SK-N-SH treated with all-trans-retinoic acid at 6 μM for 48 hours (cell line): ENCODE data around the gene NEK11.

Source experiments
- ATAC-seq: fragments of 200-7000 bp; cut with Tn5 transposase; 3 replicates; pipeline ENCODE4 v1.9.1; 2020; ENCODE audit warnings: mild to moderate bottlenecking, moderate library complexity
- ARNTL ChIP-seq: fragments of 450-650 bp; formaldehyde crosslinking; IDR thresholded peaks from 2 replicates; pipeline ENCODE4 v1.5.0; 2020; ENCODE audit warnings: low read depth, mild to moderate bottlenecking, moderate library complexity, borderline replicate concordance
- BACH2 ChIP-seq: fragments of 250-450 bp; sonication (Bioruptor Pico); IDR thresholded peaks from 2 replicates; pipeline ENCODE4 v1.9.0; 2021; ENCODE audit warnings: mild to moderate bottlenecking, borderline replicate concordance
- ESRRG ChIP-seq: fragments of 250-450 bp; sonication (Bioruptor Pico); IDR thresholded peaks from 2 replicates; pipeline ENCODE4 v1.6.1; 2021; ENCODE audit warnings: mild to moderate bottlenecking
- GLIS3 ChIP-seq: fragments of 250-450 bp; sonication (Bioruptor Pico); IDR thresholded peaks from 2 replicates; pipeline ENCODE4 v1.5.0; 2020; ENCODE audit warnings: mild to moderate bottlenecking, moderate library complexity
- ISL1 ChIP-seq: fragments of 250-450 bp; sonication (Bioruptor Pico); IDR thresholded peaks from 2 replicates; pipeline ENCODE4 v2.1.2; 2022; ENCODE audit warnings: mild to moderate bottlenecking, moderate library complexity
- OSR1 ChIP-seq: fragments of 250-450 bp; sonication (Bioruptor Pico); IDR thresholded peaks from 2 replicates; pipeline ENCODE4 v1.8.0; 2022; ENCODE audit warnings: moderate library complexity, mild to moderate bottlenecking, inconsistent platforms
- PATZ1 ChIP-seq: fragments of 250-450 bp; sonication (Bioruptor Pico); IDR thresholded peaks from 2 replicates; pipeline ENCODE4 v1.8.0; 2020; ENCODE audit warnings: mild to moderate bottlenecking, moderate library complexity, borderline replicate concordance
- PPARA ChIP-seq: fragments of 250-450 bp; sonication (Bioruptor Pico); IDR thresholded peaks from 2 replicates; pipeline ENCODE4 v1.5.0; 2020; ENCODE audit warnings: mild to moderate bottlenecking, borderline replicate concordance
- RARB ChIP-seq: fragments of 250-450 bp; sonication (Bioruptor Pico); IDR thresholded peaks from 2 replicates; pipeline ENCODE4 v1.8.0; 2021; ENCODE audit warnings: mild to moderate bottlenecking, moderate library complexity
- SNAI2 ChIP-seq: fragments of 250-450 bp; sonication (Bioruptor Pico); IDR thresholded peaks from 2 replicates; pipeline ENCODE4 v1.5.0; 2020; ENCODE audit warnings: mild to moderate bottlenecking, moderate library complexity
- TCF4 ChIP-seq: fragments of 250-450 bp; sonication (Bioruptor Pico); IDR thresholded peaks from 2 replicates; pipeline ENCODE4 v1.8.0; 2021; ENCODE audit warnings: mild to moderate bottlenecking, moderate library complexity, borderline replicate concordance
- TOX ChIP-seq: fragments of 250-450 bp; sonication (Bioruptor Pico); IDR thresholded peaks from 2 replicates; pipeline ENCODE4 v1.8.0; 2021; ENCODE audit warnings: mild to moderate bottlenecking, moderate library complexity, borderline replicate concordance
- ZC3H10 ChIP-seq: fragments of 250-450 bp; sonication (Bioruptor Pico); IDR thresholded peaks from 2 replicates; pipeline ENCODE4 v1.5.1; 2021; ENCODE audit warnings: mild to moderate bottlenecking, moderate library complexity
- ZFP30 ChIP-seq: fragments of 450-650 bp; formaldehyde crosslinking; IDR thresholded peaks from 2 replicates; pipeline ENCODE4 v1.5.0; 2022; ENCODE audit warnings: mild to moderate bottlenecking, moderate library complexity
- ZNF565 ChIP-seq: fragments of 450-650 bp; formaldehyde crosslinking; conservative IDR thresholded peaks from 2 replicates; pipeline ENCODE4 v1.5.0; 2020; ENCODE audit warnings: low read depth, mild to moderate bottlenecking, moderate library complexity
- ZNF70 ChIP-seq: fragments of 450-650 bp; formaldehyde crosslinking; IDR thresholded peaks from 2 replicates; pipeline ENCODE4 v1.5.0; 2020; ENCODE audit warnings: mild to moderate bottlenecking, moderate library complexity
- ZNF8 ChIP-seq: fragments of 450-650 bp; formaldehyde crosslinking; IDR thresholded peaks from 2 replicates; pipeline ENCODE4 v1.5.0; 2020; ENCODE audit warnings: mild to moderate bottlenecking, moderate library complexity
- TF ChIP-seq, protein P1 (sequence below): fragments of 250-450 bp; sonication (Bioruptor Pico); IDR thresholded peaks from 2 replicates; pipeline ENCODE4 v1.5.1; 2020; ENCODE audit warnings: low read depth, mild to moderate bottlenecking, moderate library complexity
- TF ChIP-seq, protein P2 (sequence below): fragments of 250-450 bp; sonication (Bioruptor Pico); IDR thresholded peaks from 2 replicates; pipeline ENCODE4 v1.8.0; 2021; ENCODE audit warnings: low read depth, mild to moderate bottlenecking, moderate library complexity, borderline replicate concordance
- TF ChIP-seq, protein P3 (sequence below): fragments of 250-450 bp; sonication (Bioruptor Pico); IDR thresholded peaks from 2 replicates; pipeline ENCODE4 v1.5.0; 2020; ENCODE audit warnings: mild to moderate bottlenecking, moderate library complexity
- TF ChIP-seq, protein P4 (sequence below): fragments of 250-450 bp; sonication (Bioruptor Pico); IDR thresholded peaks from 2 replicates; pipeline ENCODE4 v1.5.1; 2021; ENCODE audit warnings: mild to moderate bottlenecking, moderate library complexity

The NEK11 gene

DNA sequence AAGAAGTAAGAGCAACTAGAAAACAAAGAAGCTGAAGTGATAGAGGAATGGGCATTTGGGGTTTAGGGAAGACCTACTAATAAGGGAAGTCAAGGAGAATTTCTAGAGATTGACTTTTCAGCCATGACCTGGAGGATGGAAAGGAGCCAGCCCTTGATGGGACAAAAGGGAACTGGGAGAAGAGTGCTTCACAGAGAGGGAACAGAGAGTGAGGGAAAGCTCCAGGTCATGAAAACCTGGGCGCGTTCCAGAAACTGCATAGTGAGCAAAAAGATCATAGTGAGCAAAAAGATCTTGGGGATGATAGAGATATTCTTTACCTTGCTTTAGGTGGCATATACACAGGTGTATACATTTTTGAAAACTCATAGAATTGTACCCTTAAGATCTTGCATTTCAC is 211.8 kb downstream of the NEK11 start:
- no peak for ATAC-seq
- TF ChIP-seq ESRRG (CRISPR knock-in tag) = no peak
- TF ChIP-seq, protein P1, sequence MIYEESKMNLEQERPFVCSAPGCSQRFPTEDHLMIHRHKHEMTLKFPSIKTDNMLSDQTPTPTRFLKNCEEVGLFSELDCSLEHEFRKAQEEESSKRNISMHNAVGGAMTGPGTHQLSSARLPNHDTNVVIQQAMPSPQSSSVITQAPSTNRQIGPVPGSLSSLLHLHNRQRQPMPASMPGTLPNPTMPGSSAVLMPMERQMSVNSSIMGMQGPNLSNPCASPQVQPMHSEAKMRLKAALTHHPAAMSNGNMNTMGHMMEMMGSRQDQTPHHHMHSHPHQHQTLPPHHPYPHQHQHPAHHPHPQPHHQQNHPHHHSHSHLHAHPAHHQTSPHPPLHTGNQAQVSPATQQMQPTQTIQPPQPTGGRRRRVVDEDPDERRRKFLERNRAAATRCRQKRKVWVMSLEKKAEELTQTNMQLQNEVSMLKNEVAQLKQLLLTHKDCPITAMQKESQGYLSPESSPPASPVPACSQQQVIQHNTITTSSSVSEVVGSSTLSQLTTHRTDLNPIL (CRISPR knock-in tag) = no peak
- no peak for TF ChIP-seq ZC3H10
- TF ChIP-seq, protein P2, sequence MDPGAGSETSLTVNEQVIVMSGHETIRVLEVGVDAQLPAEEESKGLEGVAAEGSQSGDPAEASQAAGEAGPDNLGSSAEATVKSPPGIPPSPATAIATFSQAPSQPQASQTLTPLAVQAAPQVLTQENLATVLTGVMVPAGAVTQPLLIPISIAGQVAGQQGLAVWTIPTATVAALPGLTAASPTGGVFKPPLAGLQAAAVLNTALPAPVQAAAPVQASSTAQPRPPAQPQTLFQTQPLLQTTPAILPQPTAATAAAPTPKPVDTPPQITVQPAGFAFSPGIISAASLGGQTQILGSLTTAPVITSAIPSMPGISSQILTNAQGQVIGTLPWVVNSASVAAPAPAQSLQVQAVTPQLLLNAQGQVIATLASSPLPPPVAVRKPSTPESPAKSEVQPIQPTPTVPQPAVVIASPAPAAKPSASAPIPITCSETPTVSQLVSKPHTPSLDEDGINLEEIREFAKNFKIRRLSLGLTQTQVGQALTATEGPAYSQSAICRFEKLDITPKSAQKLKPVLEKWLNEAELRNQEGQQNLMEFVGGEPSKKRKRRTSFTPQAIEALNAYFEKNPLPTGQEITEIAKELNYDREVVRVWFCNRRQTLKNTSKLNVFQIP (CRISPR knock-in tag) = no peak
- TF ChIP-seq SNAI2 (CRISPR knock-in tag) = no peak
- TF ChIP-seq ISL1 (CRISPR knock-in tag) = no peak
- TF ChIP-seq, protein P3, sequence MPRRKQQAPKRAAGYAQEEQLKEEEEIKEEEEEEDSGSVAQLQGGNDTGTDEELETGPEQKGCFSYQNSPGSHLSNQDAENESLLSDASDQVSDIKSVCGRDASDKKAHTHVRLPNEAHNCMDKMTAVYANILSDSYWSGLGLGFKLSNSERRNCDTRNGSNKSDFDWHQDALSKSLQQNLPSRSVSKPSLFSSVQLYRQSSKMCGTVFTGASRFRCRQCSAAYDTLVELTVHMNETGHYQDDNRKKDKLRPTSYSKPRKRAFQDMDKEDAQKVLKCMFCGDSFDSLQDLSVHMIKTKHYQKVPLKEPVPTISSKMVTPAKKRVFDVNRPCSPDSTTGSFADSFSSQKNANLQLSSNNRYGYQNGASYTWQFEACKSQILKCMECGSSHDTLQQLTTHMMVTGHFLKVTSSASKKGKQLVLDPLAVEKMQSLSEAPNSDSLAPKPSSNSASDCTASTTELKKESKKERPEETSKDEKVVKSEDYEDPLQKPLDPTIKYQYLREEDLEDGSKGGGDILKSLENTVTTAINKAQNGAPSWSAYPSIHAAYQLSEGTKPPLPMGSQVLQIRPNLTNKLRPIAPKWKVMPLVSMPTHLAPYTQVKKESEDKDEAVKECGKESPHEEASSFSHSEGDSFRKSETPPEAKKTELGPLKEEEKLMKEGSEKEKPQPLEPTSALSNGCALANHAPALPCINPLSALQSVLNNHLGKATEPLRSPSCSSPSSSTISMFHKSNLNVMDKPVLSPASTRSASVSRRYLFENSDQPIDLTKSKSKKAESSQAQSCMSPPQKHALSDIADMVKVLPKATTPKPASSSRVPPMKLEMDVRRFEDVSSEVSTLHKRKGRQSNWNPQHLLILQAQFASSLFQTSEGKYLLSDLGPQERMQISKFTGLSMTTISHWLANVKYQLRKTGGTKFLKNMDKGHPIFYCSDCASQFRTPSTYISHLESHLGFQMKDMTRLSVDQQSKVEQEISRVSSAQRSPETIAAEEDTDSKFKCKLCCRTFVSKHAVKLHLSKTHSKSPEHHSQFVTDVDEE = no peak
- no peak for TF ChIP-seq ZFP30 (CRISPR knock-in tag)
- no peak for TF ChIP-seq BACH2 (CRISPR knock-in tag)
- TF ChIP-seq PPARA (CRISPR knock-in tag) = no peak
- no peak for TF ChIP-seq ZNF565

DNA sequence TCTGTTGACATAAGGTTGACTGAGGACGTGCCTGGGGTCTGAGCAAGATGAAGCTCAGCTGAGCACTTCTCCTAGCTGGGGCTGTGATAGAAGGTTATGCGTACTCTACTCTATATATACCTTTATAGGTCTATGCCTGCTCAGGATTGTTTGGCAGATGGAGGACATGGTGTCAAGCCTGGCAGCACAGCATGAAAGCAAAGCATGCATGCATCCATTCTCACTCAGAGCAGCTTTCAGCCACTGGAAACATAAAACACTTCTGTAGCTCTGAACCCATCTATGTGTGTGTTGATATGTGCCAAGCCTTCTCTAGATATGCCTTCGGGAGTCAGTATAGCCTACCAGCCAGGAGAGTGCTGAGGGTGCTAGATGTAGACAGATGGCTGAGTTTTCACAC is 212.6 kb downstream of the NEK11 start:
- no peak for TF ChIP-seq ZNF70 (CRISPR knock-in tag)
- no peak for TF ChIP-seq ZNF565
- TF ChIP-seq, protein P1 (CRISPR knock-in tag) = no peak
- TF ChIP-seq ISL1 (CRISPR knock-in tag) = no peak
- TF ChIP-seq ZC3H10 = no peak
- no peak for TF ChIP-seq ARNTL (CRISPR knock-in tag)
- no peak for TF ChIP-seq PPARA (CRISPR knock-in tag)
- no peak for TF ChIP-seq ZFP30 (CRISPR knock-in tag)
- TF ChIP-seq, all 23 proteins: peak for 0
- ATAC-seq = no peak

DNA sequence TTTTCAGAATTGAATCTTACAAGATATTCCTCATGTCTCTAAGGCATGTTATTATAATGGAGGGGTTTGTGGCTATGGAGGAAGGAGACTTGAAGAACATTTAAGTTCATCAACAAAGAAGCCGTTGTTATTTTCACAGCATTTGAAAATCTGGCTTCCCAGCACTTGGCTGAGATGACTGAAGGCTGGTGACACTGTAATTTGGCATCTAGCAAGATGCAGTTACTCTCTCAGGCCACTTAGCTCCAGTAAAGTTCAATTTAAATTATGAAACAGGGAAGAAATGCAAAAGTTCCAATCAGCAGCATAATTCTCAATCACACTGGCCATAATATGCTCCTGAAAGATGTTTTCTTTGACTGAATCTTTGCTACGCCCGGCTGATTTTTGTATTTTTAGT is 215.5 kb downstream of the NEK11 start:
- ATAC-seq = no peak
- no peak for TF ChIP-seq GLIS3 (CRISPR knock-in tag)
- TF ChIP-seq ZFP30 (CRISPR knock-in tag) = no peak
- no peak for TF ChIP-seq ZNF70 (CRISPR knock-in tag)
- TF ChIP-seq PATZ1 (CRISPR knock-in tag) = no peak
- no peak for TF ChIP-seq TOX (CRISPR knock-in tag)
- no peak for TF ChIP-seq ARNTL (CRISPR knock-in tag)
- TF ChIP-seq, protein P2 (CRISPR knock-in tag) = no peak
- TF ChIP-seq ESRRG (CRISPR knock-in tag) = no peak
- TF ChIP-seq ISL1 (CRISPR knock-in tag) = no peak
- no peak for TF ChIP-seq SNAI2 (CRISPR knock-in tag)
- no peak for TF ChIP-seq BACH2 (CRISPR knock-in tag)
- TF ChIP-seq RARB (CRISPR knock-in tag) = no peak
- no peak for TF ChIP-seq TCF4
- TF ChIP-seq ZNF565 = no peak
- TF ChIP-seq OSR1 (CRISPR knock-in tag) = no peak
- TF ChIP-seq, protein P1 (CRISPR knock-in tag) = no peak
- TF ChIP-seq, protein P4, sequence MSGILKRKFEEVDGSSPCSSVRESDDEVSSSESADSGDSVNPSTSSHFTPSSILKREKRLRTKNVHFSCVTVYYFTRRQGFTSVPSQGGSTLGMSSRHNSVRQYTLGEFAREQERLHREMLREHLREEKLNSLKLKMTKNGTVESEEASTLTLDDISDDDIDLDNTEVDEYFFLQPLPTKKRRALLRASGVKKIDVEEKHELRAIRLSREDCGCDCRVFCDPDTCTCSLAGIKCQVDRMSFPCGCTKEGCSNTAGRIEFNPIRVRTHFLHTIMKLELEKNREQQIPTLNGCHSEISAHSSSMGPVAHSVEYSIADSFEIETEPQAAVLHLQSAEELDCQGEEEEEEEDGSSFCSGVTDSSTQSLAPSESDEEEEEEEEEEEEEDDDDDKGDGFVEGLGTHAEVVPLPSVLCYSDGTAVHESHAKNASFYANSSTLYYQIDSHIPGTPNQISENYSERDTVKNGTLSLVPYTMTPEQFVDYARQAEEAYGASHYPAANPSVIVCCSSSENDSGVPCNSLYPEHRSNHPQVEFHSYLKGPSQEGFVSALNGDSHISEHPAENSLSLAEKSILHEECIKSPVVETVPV = no peak
- no peak for TF ChIP-seq ZNF8 (CRISPR knock-in tag)
